Stimulated activated memory B cell treated with anti-CD40 and anti-IgM and Interleukin-4, amounts not matched to agents 10 μg/mL and 1 μg/mL and 100 μg/mL, for 72 hours (primary cell): ENCODE results near the gene HSDL1.

Experiments used
- ATAC-seq: fragments of 150-1000 bp; cut with Tn5 transposase; 2 replicates; pipeline ENCODE4 v1.10.0; 2021
- H3K27ac Mint-ChIP-seq: one replicate; pipeline ENCODE4 v1.8.0; 2022; ENCODE audit warnings: mild to moderate bottlenecking, mixed read lengths
- H3K27me3 Mint-ChIP-seq: one replicate; pipeline ENCODE4 v1.8.0; 2022; ENCODE audit warnings: mixed read lengths
- H3K36me3 Mint-ChIP-seq: one replicate; pipeline ENCODE4 v1.8.0; 2022; ENCODE audit warnings: mixed read lengths
- H3K4me1 Mint-ChIP-seq: one replicate; pipeline ENCODE4 v1.8.0; 2022; ENCODE audit warnings: mixed read lengths
- H3K4me3 Mint-ChIP-seq: one replicate; pipeline ENCODE4 v1.8.0; 2022; ENCODE audit warnings: mild to moderate bottlenecking, moderate library complexity, mixed read lengths
- H3K9me3 Mint-ChIP-seq: one replicate; pipeline ENCODE4 v1.8.0; 2022; ENCODE audit warnings: mixed read lengths

Gene HSDL1

GRCh38 chr16:84144859-84145639 lies at the start of gene HSDL1, which contains the start of gene DNAAF1:
Gene HSDL1 (minus strand): TSS chr16:84145177. CDS start chr16:84131321, 13,856 bp downstream.
Gene DNAAF1 (plus strand): TSS chr16:84145308. CDS start chr16:84145441, 133 bp downstream.
- Mint-ChIP-seq H3K27me3 (peaks cover 6% of the 10 kb centered on the region), H3K36me3 (peaks cover 1% of the 10 kb centered on the region), H3K27ac (peak within 1 kb of the TSS; percentile 84), H3K9me3 (no peaks in the 10 kb centered on the region), H3K4me1 (peaks cover 21% of the 10 kb centered on the region), H3K4me3 (peak within 1 kb of the TSS; percentile 87)
- ATAC-seq, result peak; percentile 95

- no peak for ATAC-seq
- peak overlapping the region; percentile 69 for H3K27ac Mint-ChIP-seq
Measured at GRCh38 chr16:84194018-84194417, 49.0 kb upstream of the HSDL1 start.

GRCh38 chr16:84193480-84193879 lies 48.5 kb upstream of the HSDL1 start:
- Mint-ChIP-seq H3K27ac (peak overlapping the region; percentile 69), H3K27me3 (peaks cover 35% of the 10 kb centered on the region), H3K9me3 (no peaks in the 10 kb centered on the region), H3K4me3 (no peak overlapping the region), H3K36me3 (no peaks in the 10 kb centered on the region), H3K4me1 (peaks cover 10% of the 10 kb centered on the region)
- no peak for ATAC-seq

More at GRCh38 chr16:84194018-84194417, 49.0 kb upstream of the HSDL1 start:
- Mint-ChIP-seq H3K9me3 (no peaks in the 10 kb centered on the region), H3K36me3 (no peaks in the 10 kb centered on the region), H3K4me3 (peak overlapping the region; percentile 23), H3K4me1 (peaks cover 10% of the 10 kb centered on the region), H3K27me3 (peaks cover 40% of the 10 kb centered on the region)

- no peak overlapping the region for H3K27ac Mint-ChIP-seq
- H3K36me3 Mint-ChIP-seq, result peaks cover 5% of the 10 kb centered on the region
- no peaks in the 10 kb centered on the region for H3K9me3 Mint-ChIP-seq
- peaks cover 15% of the 10 kb centered on the region for H3K27me3 Mint-ChIP-seq
- peaks cover 15% of the 10 kb centered on the region for H3K4me1 Mint-ChIP-seq
- H3K4me3 Mint-ChIP-seq, result no peak overlapping the region
- ATAC-seq, result no peak
Measured at GRCh38 chr16:84191466-84191865, 46.5 kb upstream of the HSDL1 start.

- H3K27ac Mint-ChIP-seq, result no peak within 1 kb of the TSS
- ATAC-seq, result no peak
- peaks cover 19% of the 10 kb centered on the region for H3K4me1 Mint-ChIP-seq
- H3K9me3 Mint-ChIP-seq, result no peaks in the 10 kb centered on the region
- H3K36me3 Mint-ChIP-seq, result peaks cover 5% of the 10 kb centered on the region
- no peak within 1 kb of the TSS for H3K4me3 Mint-ChIP-seq
- peaks cover 11% of the 10 kb centered on the region for H3K27me3 Mint-ChIP-seq
Measured at GRCh38 chr16:84190731-84191388, 45.9 kb upstream of the HSDL1 start, which contains the start of gene ADAD2. Gene ADAD2 (plus strand): TSS chr16:84191157. CDS start chr16:84191231, 74 bp downstream.

GRCh38 chr16:84186685-84187437 lies 41.9 kb upstream of the HSDL1 start, which contains the start of gene TAF1C:
Gene TAF1C (minus strand): TSS chr16:84187057. CDS start chr16:84184988, 2,069 bp downstream.
- Mint-ChIP-seq H3K4me1 (peaks cover 31% of the 10 kb centered on the region), H3K27ac (peak within 1 kb of the TSS; percentile 98), H3K27me3 (no peaks in the 10 kb centered on the region), H3K9me3 (no peaks in the 10 kb centered on the region), H3K36me3 (peaks cover 32% of the 10 kb centered on the region), H3K4me3 (peak within 1 kb of the TSS; percentile 97)
- peak; percentile 96 for ATAC-seq

GRCh38 chr16:84184775-84185174 lies 39.8 kb upstream of the HSDL1 start:
- no peak for ATAC-seq
- peak overlapping the region; percentile 97 for H3K4me3 Mint-ChIP-seq
- H3K9me3 Mint-ChIP-seq, result no peaks in the 10 kb centered on the region
- no peaks in the 10 kb centered on the region for H3K27me3 Mint-ChIP-seq
- peaks cover 45% of the 10 kb centered on the region for H3K36me3 Mint-ChIP-seq
- peaks cover 31% of the 10 kb centered on the region for H3K4me1 Mint-ChIP-seq
- peak overlapping the region; percentile 0 for H3K27ac Mint-ChIP-seq

- H3K27ac Mint-ChIP-seq, result peak overlapping the region; percentile 0
- H3K36me3 Mint-ChIP-seq, result peaks cover 45% of the 10 kb centered on the region
- no peak for ATAC-seq
- no peaks in the 10 kb centered on the region for H3K27me3 Mint-ChIP-seq
- peaks cover 31% of the 10 kb centered on the region for H3K4me1 Mint-ChIP-seq
- H3K9me3 Mint-ChIP-seq, result no peaks in the 10 kb centered on the region
- no peak overlapping the region for H3K4me3 Mint-ChIP-seq
Measured at GRCh38 chr16:84183911-84184591, 39.1 kb upstream of the HSDL1 start.

- Mint-ChIP-seq H3K4me3 (no peak overlapping the region), H3K27ac (no peak overlapping the region), H3K4me1 (peaks cover 31% of the 10 kb centered on the region), H3K27me3 (no peaks in the 10 kb centered on the region), H3K36me3 (peaks cover 48% of the 10 kb centered on the region), H3K9me3 (no peaks in the 10 kb centered on the region)
- no peak for ATAC-seq
Measured at GRCh38 chr16:84183572-84183875, 38.5 kb upstream of the HSDL1 start.

GRCh38 chr16:84182680-84183571 lies 37.9 kb upstream of the HSDL1 start:
- Mint-ChIP-seq H3K27ac (no peak overlapping the region), H3K36me3 (peaks cover 54% of the 10 kb centered on the region), H3K9me3 (no peaks in the 10 kb centered on the region), H3K4me1 (peaks cover 31% of the 10 kb centered on the region), H3K4me3 (no peak overlapping the region), H3K27me3 (no peaks in the 10 kb centered on the region)
- ATAC-seq, result no peak

GRCh38 chr16:84182104-84182503 lies 37.1 kb upstream of the HSDL1 start:
- Mint-ChIP-seq H3K27me3 (no peaks in the 10 kb centered on the region), H3K9me3 (no peaks in the 10 kb centered on the region), H3K27ac (no peak overlapping the region), H3K36me3 (peaks cover 58% of the 10 kb centered on the region), H3K4me3 (no peak overlapping the region), H3K4me1 (peaks cover 31% of the 10 kb centered on the region)
- no peak for ATAC-seq

- no peaks in the 10 kb centered on the region for H3K27me3 Mint-ChIP-seq
- H3K4me3 Mint-ChIP-seq, result no peak overlapping the region
- H3K4me1 Mint-ChIP-seq, result peaks cover 25% of the 10 kb centered on the region
- H3K27ac Mint-ChIP-seq, result no peak overlapping the region
- peaks cover 54% of the 10 kb centered on the region for H3K36me3 Mint-ChIP-seq
- H3K9me3 Mint-ChIP-seq, result no peaks in the 10 kb centered on the region
- no peak for ATAC-seq
Measured at GRCh38 chr16:84181144-84181915, 36.4 kb upstream of the HSDL1 start.

GRCh38 chr16:84180519-84181140 lies 35.7 kb upstream of the HSDL1 start:
- Mint-ChIP-seq H3K36me3 (peaks cover 54% of the 10 kb centered on the region), H3K27ac (no peak overlapping the region), H3K4me1 (peaks cover 25% of the 10 kb centered on the region), H3K4me3 (no peak overlapping the region), H3K27me3 (no peaks in the 10 kb centered on the region), H3K9me3 (no peaks in the 10 kb centered on the region)
- no peak for ATAC-seq
